SU-DHL-6 (cell line): Measurements from ENCODE around the gene ARHGAP4.

ENCODE experiments used
- CTCF ChIP-seq: fragments of 200-600 bp; sonication (generic); IDR thresholded peaks from one replicate; pipeline ENCODE4 v1.5.1; 2017; ENCODE audit warnings: antibody characterized with exemption, mild to moderate bottlenecking, low read length, moderate library complexity; ENCODE audit not compliant: insufficient read depth, poor library complexity, severe bottlenecking
- EZH2phosphoT487 ChIP-seq: fragments of 200-600 bp; sonication (generic), shearing (Covaris generic); conservative IDR thresholded peaks from 2 replicates; pipeline ENCODE4 v1.6.1; 2018; ENCODE audit warnings: mild to moderate bottlenecking, antibody characterized with exemption, low read length, moderate library complexity, mixed read lengths

- TF ChIP-seq CTCF (no peak), EZH2phosphoT487 (no peak)
These were observed 14.3 kb downstream of the ARHGAP4 start for GRCh38 chrX:153911798-153912197.
